Caki2 (cell line): Measurements from ENCODE around the gene CYP2W1. TPM values are rescaled to one million over a fixed set of nuclear protein-coding genes. Genes with fewer than 3 reads are reported as not detected.
"Not testable (repeated sequence)": the region's sequence is repeated elsewhere in the genome, so short reads cannot be mapped to it uniquely, and the experiment has no call there.

ENCODE experiments used
- DNase-seq: peaks from one replicate; pipeline ENCODE4 v3.0.0-alpha.2; 2015; ENCODE audit warnings: low read depth
- in situ Hi-C: cut with HindIII; loops from 2 replicates; pipeline ENCODE4 v1.10.0; 2016; ENCODE audit warnings: low sequenced_read_pairs, low pct_unique_long_range_greater_than_20kb, mixed read lengths
- total RNA-seq: library from RNA; depleted of rRNA; stranded (reverse); fragments of >200 nt; shearing (Covaris generic); gene quantifications from 2 replicates; pipeline ENCODE4 v1.2.3, GENCODE V29; 2014; ENCODE audit warnings: low replicate concordance; rRNA removed

The CYP2W1 gene
- total RNA-seq, 1 experiment from 2014 or later: not detected

DNA sequence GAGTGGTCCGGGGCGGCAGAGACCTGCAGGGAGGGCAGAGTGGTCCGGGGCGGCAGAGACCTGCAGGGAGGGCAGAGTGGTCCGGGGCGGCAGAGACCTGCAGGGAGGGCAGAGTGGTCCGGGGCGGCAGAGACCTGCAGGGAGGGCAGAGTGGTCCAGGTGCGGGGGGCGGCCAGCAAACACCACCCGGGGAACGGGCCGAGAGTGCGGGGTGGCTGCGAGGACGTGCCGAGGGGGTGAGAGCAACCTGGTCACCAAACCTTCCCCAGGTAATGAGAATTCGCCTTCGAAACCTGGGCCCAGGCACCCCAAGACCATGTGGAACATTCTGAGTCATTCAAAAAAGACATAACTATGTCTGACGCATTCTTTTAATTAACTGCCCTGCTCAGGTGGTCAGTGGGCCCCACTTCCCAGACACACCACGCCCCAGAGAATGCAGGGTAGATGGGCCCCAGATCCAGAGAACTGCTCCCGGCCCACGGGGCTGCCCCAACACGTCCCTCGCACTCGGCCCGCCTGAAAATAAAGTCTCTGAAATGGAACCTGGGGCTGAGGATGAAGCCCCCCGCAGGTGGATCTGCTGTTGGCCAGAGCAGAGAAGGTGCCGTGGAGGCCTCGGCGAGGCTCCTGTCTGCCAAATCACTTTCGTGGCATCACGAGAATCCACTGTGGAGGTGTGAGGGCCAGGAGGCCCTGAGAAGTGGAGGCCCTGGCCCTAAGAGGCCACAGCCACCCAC, 48.9 kb downstream of the CYP2W1 start:
- DNase-seq: no peak
- in situ Hi-C loops: no loop called here

DNA sequence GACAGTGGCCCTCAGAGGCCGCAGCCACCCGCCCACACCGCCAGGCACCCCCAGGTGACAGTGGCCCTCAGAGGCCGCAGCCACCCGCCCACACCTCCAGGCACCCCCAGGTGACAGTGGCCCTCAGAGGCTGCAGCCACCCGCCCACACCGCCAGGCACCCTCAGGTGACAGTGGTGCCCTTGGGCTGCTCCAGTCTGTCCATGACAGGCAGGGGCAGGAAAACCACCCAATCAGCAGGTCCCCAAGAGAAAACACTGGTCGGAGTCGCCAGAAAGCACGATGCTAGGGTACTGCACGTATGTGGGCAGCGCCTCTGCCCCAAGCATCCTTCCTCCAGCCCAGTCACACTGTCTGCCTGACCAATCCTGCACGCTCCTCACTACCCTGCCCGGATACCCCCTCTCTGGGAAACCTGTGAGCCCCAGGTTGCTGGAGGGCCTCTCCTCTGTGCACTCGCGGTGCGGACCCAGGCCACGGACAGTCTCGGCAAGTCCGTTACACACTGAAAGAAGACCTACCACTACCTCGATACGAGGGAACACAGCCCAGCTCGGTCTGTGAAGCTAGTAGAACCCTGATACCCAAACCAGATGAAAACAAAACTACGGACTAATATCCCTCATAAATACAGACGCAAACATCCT, 49.7 kb downstream of the CYP2W1 start:
- in situ Hi-C loops: no loop called here
- no peak for DNase-seq

DNA sequence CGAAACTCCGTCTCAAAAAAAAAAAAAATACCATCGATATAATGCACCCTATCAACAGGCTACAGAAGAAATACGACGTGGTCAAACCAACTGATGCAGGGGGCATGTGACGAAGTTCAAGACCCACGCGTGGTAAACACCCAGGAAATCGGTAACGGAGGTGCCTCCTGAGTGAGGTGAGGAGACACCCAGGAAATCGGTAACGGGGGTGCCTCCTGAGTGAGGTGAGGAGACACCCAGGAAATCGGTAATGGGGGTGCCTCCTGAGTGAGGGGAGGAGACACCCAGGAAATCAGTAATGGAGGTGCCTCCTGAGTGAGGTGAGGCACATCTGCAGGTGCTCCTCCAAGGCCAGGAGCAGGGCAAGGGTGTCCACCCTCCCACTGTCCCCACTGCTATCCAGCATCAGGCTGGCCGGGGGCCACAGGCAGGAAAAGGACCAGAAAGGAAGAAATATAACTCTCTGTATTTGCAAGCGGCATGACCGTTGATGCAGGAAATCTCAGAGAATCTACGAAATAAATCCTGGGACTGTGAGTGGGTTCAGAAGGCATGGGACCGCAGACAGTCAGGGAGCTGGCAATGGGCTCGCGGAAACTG, 50.7 kb downstream of the CYP2W1 start:
- in situ Hi-C loops: no loop called here
- DNase-seq: no peak

DNA sequence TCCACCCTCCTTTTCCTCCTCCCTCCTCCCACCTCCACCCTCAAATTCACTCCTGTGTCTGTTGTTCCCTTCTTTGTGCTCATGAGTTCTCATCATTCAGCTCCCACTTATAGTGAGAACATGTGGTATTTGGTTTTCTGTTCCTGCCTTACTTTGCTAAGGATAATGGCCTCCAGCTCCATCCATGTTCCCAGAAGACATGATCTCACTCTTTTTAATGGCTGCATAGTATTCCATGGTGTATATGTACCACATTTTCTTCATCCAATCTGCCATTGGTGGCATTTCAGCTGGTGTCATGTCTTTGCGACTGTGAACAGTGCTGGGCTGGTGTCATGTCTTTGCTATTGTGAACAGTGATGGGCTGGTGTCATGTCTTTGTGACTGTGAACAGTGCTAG, 51.8 kb downstream of the CYP2W1 start:
- DNase-seq, in situ Hi-C loops: not testable (repeated sequence)

DNA sequence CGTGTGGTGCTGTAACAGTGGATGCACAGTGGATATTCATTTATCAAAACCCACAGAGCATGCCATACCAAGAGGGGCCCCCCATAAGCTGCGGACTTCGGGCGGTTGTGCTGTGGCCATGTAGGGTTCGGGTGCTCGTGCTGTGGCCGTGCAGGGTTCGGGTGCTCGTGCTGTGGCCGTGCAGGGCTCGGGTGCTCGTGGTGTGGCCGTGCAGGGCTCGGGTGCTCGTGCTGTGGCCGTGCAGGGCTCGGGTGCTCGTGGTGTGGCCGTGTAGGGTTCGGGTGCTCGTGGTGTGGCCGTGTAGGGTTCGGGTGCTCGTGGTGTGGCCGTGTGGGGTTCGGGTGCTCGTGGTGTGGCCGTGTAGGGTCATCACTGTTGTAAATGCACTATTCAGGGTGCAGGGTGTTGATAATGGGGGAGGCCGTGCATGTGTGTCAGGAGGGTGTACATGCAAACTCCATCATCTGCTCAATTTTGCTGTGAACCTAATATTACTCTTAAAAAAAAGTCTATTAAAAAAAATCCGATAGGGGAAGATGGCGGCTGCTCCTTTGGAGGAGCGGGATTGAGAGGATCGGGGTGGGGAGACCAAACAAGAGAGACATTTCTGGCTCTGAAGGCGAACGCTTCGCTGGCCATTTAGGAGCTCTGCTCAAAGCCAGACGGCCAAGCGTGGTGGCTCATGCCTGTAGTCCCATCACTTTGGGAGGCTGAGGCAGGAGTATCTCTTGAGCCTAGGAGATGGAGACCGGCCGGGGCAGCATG, 53.4 kb downstream of the CYP2W1 start:
- DNase-seq, in situ Hi-C loops: not testable (repeated sequence)

Other genes with a start within 250 kb of the CYP2W1 start
- 111 and 198 TPM in 2 replicates for gene SUN1, start 150.7 kb upstream of the CYP2W1 start, total RNA-seq
- 106 and 117 TPM in 2 replicates for gene GET4, start 106.6 kb upstream of the CYP2W1 start, total RNA-seq
- gene ADAP1, start 28.5 kb upstream of the CYP2W1 start, total RNA-seq: 8.3 TPM in 1 of 2 replicates, not detected in the other
- gene COX19, start 7.6 kb upstream of the CYP2W1 start, total RNA-seq: 7.6 and 10.1 TPM in 2 replicates
- 12.2 and 22.2 TPM in 2 replicates for gene GPR146, start 61.4 kb downstream of the CYP2W1 start, total RNA-seq
- gene GPER1, start 104.9 kb downstream of the CYP2W1 start, total RNA-seq: 2.5 and 7.7 TPM in 2 replicates
- 22.4 TPM in 2 replicates for gene ZFAND2A, start 177.0 kb downstream of the CYP2W1 start, total RNA-seq
- gene UNCX, start 249.7 kb downstream of the CYP2W1 start, total RNA-seq: not detected in 2 replicates